Tibial nerve (tissue), 4 donors: ENCODE results near the gene ARFGAP2.

Source experiments
- CTCF ChIP-seq, 5 experiments: fragments of 200-600 bp in 3 of 5; fragments of 450-650 bp in 2 of 5; sonication (generic) in 3 of 5; IDR thresholded peaks; one replicate each; pipeline ENCODE4 v1.5.1; 2016 to 2019; ENCODE audit warnings: antibody characterized with exemption in 5 of 5, mild to moderate bottlenecking in 3 of 5, moderate library complexity in 2 of 5
- EP300 ChIP-seq, 2 donors: sonication (generic); formaldehyde crosslinking; IDR thresholded peaks; one replicate each; pipeline ENCODE4 v1.6.1; 2017; ENCODE audit warnings: antibody characterized with exemption in 2 of 2, mild to moderate bottlenecking in 1 of 2
- POLR2A ChIP-seq, 2 donors: fragments of 450-650 bp; IDR thresholded peaks; one replicate each; pipeline ENCODE4 v1.6.1; 2017; ENCODE audit warnings: antibody characterized with exemption in 2 of 2, mild to moderate bottlenecking in 2 of 2, moderate library complexity in 2 of 2

DNA sequence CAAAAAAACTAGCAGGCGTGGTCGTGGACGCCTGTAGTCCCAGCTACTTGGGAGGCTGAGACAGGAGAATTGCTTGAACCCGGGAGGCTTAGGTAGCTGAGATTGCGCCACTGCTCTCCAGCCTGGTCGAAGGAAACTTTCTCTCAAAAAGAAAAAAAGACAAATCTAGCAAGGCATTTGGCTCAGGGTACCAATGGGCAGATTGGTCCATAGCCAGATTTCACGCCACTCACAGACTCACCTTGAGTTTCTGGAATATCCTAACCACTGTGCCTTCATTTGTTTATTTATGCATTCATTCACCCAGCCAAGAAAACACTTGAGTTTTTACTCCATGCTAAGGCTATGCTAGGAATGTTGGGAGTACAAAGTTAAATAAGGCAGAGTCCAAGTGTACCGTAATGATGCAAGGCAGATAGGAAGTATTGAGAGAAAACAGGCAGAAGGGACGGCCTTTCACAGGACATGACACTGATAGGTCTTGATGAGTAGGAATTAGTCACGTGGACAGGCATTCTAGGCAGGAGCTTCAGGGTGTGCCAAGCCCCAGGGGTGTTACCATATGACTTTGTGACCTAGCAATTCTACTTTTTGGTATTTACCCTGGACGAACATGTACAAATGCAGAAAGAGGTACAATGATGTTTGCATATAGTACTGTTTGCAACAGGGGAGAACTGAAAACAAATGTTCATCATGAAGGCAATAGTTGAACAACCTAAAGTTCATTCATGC is 12.6 kb upstream of the ARFGAP2 start:
- TF ChIP-seq CTCF (IDR thresholded peaks at IDR 0.05) (no peak), POLR2A (IDR thresholded peaks at IDR 0.05) (no peak), EP300 (IDR thresholded peaks at IDR 0.05) (peak; percentile 58 to 60)
